GM18867 (cell line): ENCODE data around the gene KIAA1614.

Experiments
- ATAC-seq: cut with Tn5 transposase; IDR thresholded peaks from one replicate; pipeline ENCODE4 v1.9.1; 2021; ENCODE audit warnings: mild to moderate bottlenecking, moderate library complexity; ENCODE audit not compliant: unreplicated experiment

The KIAA1614 gene

DNA sequence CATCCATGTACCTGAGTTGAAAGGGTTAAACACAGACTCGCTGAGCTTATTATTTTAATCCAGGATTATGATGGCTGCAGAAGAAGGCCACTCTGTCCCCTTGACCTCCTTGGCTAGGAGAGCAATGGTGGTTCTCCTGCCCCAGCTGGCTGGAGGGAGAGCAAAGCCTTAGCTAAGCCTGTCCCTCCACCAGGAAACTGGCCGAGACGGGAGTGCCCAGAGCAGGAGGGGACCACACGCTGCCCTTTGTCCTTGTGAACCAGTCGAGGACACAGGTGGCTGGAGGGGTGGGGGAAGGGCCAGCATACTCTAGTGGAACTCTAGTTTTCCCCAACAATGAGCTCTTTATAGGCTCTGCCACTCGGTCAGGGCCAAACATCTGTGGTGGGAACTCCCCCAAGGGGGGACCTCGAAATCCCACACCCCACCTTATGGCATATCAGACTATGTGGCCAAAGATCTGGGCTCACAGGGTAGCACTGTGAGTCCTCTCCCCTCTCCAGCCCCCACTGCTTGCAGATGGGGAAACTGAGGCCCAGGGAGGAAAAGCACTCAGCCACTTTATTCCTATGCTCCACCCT lies 12.9 kb downstream of the KIAA1614 start:
- ATAC-seq = no peak

DNA sequence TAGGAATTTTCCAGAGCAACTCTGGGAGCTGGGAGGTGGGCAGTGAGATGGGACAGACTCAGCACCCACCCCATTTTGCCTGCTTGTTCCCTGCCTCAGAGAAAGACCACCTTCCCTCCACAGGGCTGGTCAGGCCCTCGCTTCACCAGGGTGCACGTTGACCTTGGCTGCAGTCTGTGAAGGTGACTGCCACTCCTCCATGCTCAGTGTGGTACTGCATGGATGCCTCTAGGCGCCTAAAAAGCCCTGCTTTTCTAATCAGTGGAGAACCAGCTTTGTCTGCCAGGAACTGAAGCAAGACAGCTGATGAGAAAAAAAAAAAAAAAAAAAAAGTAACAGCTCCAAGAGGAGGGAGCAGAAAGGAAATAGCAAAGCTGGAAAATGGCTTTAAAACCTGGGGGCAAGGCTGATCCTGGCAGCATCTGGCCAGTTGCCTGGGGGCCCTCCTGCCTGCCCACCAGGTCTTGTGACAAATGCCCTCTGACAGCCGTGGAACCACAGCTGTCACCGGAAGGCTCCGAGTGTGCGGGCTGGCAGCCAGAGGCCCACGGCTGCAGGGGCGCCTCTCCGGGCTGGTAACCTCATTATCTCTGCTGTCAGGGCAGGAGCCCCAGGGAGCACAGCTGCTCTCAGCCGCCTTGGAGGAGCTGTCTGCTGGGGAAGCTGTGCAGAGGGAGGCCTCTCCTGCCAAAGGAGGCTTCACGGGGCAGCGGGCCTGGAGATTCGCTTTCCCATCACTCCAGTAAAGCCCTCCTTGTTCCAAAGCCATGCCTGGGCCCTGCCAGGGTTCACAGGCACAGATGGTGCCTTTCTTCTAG lies 13.7 kb downstream of the KIAA1614 start:
- no peak for ATAC-seq

DNA sequence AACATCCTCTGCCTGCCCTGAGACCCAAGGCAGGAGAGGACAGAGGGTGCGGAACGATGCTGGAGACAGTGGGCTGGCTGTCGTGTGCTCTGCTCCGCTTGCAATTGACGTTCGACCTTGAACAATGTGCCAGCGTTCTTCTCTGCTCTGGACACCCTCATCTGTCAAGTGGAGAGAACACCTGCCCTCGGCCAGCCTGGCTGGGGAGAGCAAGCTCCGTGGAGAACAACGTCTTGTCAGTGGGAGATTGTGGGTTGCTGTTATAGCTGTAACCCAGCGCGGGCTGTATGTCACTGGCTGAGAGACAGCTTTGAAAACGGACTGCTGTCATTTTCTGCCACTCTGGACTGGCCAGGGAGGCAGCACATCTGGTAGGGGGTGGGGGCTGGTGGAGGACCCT lies 14.7 kb downstream of the KIAA1614 start:
- no peak for ATAC-seq

DNA sequence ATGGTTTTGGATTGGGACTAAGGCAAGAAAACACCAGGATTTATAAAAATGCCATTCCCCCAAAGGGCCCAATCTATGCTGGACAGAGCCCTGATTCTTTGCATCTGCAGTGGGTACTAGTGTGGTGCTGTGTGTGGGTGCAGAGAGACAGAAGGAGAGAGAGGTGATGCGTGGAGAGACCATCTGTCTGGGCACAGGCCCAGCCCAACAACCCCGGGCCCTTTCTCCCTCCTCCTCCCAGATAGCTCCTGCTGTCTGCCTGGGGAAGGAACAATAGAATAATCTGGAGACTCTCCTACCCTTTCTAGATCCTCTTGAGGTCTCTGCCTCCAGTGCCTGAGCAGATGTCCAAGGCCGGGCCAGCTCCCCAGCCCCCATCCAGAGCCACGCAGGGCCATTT lies 15.1 kb downstream of the KIAA1614 start:
- no peak for ATAC-seq

DNA sequence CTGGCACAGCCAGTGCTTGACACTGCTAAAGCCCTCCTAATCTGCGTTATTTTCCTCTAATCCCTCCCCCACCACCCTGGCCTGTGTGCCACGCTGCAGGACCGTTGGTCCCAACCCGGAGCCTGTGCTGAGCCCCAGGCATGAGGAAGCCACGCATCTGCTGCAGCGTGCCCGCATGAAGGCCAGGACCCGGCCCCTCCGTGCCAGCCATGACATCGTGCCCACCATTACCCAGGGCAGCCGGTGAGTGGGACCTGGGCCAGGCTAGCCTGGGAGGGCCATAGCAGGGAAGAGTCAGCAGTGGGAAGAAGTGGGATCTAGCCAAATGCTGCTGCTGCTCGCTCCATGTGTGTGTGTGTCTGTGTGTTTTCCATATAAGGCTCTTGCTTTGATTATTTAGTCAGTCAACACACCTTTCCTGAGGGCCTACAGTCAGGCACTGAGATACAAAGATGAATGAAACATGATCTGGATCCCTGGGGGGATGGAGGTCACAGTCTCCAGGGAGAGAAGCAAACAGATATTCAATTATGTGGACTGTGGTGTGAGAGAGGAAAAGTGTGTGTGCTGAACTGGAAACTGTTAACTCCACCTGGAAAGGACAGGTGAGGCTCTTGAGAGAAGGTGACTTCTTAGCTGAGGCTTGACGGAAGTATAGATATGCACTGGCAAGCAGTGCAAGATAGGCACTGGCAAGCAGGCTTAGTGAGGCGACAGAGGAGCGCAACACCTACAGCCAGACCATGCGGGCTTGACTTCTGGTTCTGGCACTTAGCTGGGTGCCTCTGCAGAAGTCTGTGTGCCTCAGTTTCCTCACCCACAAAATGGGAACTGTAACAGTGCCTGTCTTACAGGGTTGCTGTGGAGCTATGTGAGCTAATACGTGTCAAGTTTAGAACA lies 15.9 kb downstream of the KIAA1614 start:
- no peak for ATAC-seq

DNA sequence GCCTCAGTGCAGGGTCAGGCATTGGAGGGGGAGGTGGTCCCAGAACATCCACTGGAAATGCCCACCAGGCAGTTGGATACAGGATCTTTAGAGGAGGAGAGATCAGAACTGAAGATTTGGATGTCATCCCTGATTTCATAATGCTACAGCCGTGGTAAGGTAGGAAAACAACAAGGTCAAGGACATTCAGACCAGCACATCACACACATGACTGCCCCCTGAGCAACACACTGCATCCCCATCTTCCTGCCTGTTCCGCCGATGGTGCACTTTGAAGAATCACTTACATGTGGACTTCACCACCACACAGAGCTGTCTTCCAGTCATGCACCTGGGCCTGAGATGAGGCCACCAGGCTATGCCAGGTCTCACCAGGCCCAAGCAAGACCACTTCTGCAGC lies 16.7 kb downstream of the KIAA1614 start:
- no peak for ATAC-seq

DNA sequence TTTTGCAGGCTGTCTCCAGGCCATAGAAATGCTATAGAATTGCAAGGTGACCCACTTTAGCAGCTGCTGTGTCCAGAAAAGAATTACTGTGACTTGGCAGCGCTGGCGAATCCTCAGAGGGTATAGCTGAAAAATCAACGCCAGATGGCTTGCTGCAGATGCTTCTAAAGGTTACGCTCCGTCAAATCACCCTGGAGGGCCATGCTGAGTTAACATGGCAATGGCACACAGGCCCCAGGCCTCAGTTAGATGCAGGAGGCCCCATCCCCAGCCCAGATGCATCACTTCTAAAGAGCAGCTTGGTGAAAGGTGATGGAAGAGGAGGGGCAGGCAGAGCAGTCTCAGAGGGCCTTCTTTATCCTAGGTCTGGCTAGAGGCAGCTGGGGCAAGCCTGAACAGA lies 18.0 kb downstream of the KIAA1614 start:
- ATAC-seq = no peak

DNA sequence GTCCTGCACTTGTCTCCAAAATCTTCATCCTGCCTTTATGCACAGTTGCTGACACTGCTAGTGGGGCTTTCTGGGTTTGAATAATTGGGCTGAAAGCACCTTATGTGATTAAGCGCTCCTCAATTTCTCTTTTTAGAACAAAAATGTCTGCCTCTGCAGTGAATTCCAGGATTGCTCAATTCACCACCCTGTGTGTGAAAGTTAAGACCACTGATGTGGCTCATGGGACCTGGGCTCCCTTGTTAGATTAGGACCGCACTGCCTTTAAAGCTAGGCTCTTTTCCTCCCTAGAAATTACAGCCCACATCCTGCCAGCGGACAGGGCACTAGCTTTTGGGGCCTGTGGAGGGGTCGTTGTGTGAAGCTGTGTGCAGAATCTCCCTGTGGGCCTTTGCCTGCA lies 18.8 kb downstream of the KIAA1614 start:
- no peak for ATAC-seq

DNA sequence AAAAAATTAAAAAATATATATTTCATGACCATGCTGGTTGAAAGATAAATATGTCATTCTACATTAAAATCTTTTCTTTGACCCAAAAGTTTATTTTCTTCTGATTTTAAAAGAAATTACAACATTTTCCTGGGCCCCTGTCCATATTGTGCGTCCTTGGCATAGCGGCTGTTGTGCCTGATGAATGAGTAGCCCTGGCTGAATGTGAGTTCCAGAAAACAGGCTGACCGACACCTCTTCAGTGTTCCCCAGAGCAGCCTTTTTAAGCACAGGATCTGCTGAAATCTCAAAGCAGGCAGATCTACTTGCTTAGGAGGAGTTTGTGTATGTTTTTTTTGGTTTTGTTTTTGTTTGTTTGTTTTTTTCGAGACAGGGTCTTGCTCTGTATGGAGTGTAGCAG lies 19.7 kb downstream of the KIAA1614 start:
- ATAC-seq = no peak

DNA sequence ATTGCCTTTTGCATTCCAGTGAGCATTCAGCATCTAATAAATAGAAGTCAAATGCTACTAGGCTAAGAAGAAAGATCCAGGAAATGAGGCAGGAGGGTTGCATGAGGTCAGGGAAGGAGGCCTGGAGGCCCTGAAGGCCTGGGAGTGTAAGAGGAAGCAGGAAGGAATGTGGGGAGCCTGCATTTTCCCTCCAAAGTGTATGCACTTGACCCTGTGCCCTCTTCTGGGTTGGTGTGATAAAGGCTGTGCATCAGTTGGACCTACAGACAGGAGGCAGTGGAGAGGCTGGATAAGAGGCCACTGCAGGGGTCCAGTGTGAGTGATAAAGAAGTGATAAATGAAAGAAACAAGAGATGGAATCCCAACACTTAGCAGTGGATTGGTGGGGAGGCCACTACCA lies 20.4 kb downstream of the KIAA1614 start:
- ATAC-seq = no peak

DNA sequence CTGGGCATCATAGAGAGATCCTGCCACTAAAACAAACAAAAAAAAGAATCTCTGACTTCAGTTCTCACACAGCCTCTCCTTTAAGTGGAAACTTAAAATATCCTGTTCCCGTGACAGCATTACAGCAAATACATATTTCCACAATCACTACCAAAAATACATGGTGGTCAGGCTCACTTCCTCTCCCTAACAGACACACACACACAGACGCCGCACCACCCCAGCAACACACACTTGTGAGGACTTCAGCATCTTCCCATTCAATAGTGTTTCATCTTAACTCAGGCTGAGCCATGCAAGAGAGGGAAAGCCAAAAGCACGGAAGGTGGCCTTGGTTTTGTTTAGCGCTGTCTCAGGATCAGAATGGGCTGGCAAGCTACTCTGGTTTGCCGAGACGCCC lies 21.9 kb downstream of the KIAA1614 start:
- ATAC-seq = no peak

DNA sequence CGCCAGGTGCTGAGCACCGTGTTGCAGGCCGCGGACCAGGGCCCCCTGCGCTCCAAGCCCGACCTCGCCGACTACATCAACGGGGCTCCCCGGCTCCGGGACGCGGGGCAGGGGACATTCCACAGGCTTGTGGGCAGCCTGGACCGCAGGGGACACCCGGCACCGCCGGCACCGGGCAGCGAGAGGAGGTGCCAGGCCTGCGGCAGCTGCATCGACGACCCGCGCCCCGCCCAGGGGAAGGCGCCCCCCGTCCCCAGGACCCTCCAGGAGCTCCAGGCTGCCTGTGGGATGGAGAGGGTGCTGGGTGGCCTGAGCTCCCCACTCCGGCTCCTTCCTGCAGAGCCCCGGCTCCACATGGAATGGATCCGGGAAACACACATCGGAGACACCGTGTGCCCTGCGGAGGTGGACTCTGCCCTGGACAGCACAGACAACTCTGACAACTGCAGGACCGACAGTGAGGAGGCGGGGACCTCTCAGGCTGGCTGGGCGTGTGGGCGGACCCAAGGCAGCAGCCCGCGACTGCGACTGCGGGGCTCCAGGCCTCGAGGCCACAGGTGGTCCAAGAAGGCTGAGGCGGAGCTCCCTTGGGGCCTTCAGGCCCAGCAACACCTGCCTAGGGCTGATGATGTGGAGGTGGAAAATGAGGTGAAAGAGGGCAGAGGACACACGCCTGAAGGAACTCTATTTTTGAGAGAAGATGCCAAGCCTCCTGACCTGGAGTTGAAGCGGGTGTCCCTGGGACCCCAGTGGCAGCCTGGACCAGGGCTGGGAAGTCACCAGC lies 22.8 kb downstream of the KIAA1614 start:
- ATAC-seq = peak; percentile 52

DNA sequence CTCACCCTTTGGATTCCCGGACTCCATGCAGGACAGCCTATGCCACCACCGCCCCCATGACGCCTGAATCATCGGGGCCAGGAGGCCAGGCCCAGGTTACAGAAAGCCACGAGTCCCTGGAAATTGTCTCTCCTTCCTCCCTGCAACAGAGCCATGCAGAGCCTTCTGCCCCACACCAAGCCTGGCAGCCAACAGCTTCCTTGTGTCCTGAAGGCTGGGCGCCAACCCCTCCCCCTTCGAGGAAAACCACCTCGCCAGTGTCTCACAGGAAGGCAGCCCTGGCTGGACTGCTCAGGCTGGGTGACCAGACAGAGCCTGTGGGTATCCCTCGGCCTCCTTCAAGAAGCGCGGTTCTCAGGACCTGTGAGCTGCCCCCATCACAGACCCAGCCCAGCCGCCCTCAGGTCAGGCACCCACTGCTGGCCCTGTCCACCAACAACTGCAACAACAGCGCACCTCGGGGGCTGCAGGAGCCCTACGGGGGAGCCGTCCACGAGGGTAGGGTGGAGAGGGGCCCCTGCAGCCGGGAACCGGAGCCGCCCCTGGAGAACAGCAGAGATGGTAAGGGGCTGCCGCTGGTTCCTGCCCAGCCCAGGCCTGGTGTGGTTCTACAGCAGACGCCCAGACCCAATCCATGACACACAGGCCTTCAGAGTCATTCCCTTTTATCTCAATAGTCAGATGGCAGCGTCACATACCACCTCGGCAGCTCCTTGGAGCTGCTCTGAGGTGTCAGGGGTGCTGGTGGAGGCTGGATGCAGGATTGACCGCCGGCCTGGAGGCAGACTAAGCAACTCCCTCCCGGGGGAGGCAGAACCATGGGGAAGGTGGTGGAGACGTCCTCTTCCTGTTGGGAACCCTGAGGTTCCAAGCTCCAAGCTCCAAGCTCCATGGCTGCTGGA lies 23.7 kb downstream of the KIAA1614 start:
- peak; percentile 8 for ATAC-seq

DNA sequence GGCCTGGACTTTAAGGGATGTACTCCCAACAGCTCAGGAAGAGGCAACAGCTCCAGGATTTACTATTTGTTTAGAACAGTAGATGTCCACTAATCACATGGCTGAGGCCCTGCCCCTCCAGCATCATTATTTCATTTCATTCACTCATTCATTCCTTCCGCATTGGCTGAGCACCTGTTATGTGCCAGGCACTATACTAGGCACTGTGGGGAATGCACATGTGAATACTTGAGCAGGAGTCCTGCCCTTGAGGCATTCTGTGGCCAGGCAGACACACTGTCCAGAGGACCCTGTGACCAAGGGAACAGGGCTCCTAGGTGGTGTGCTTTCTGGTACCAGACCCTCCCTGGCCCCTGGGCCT lies 24.3 kb downstream of the KIAA1614 start:
- no peak for ATAC-seq

DNA sequence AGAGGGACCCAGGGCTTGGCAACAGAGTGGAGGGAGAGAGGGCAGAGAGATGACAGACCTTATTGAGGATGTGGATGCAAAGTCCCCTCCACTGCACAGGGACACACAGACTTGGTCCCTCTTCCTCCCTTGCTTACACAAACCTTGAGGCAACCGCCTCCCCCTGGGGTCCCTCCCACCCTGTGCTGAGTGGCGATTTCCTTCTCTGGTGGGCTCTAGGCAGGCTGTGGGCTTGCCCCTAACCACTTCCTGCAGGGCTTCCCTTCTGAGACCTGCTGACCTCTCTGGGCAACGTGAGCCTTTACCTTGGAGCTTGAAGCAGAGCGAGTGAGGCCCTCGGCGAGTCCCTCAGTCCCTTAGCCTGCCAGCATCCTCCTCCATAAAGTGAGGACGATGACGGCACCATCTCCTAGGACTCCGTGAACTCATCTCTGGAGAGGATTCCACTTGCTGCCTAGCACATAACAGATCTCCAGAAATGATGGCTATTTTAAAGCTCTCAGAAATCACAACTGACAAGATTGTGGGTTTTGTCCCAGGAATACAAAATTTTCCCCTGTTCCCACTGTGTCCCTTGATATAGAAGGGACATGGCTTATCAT lies 25.0 kb downstream of the KIAA1614 start:
- ATAC-seq = no peak

DNA sequence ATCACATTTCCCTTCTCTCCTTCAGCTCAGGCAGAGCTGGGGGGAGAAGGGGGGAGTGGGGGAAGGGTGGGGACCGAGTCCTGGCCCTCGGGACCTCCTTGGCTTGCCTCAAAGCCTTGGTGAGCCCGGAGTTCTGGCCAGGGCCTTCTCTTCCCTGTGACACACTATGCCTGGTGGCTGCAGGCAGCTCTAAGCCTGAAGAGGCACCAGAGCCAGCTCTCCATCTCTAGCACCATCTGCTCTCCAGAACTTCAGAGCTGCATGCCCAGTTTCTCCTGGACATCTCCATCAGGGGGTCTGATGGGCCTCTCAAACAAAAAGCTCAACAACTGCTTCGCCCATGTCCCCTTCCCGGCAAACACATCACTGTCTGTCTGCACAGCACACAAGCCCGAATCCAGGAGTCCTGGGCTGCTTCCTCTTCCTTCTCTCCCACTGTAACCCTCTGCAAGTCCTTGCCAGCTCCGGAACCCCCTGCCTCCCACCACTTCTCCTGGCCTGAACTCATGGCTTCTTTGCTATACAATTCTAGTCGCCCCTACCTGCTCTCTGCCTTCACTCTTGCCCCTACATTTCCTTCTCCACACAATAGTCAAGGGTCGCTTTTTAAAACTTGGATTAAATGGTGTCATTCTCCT lies 26.5 kb downstream of the KIAA1614 start:
- ATAC-seq = no peak

DNA sequence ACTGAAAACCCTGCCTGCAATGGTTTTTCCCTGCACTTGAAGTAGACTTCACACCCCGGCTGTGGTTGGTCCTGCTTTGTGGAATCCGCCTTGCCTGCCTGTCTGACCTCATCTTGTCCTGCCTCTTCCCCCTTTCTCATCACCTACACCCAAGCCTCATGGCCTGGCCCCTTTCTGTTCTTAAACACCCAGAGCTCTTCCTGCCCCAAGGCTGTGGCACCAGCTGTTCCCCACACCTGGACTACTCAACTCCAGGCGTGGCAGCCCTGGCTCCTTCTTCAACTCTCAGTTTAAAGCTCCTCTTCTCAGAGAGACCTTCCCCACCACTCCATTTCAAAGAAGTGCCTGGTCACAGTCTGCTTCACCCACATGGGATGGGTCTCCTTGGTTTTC lies 27.0 kb downstream of the KIAA1614 start:
- no peak for ATAC-seq

DNA sequence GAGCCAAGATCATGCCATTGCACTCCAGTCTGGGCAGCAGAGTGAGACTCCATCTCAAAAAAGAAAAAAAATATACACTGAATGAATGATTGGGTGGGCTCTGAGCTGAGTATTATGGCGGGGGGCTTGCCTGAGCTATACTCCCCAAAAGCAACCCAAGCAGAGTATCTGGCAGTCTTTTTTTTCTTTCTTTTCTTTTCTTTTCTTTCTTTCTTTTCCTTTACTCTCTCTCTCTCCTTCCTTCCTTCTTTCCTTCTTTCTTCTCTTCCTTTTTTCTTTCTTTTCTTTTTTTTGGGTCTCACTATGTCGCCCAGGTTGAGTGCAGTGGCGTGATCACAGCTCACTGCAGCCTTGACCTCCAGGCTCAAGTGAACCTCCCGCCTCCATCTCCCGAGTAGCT lies 27.7 kb downstream of the KIAA1614 start:
- no peak for ATAC-seq
